Activated CD4-positive, alpha-beta T cell treated with anti-CD3 and anti-CD28 coated beads, Interleukin-10, Interleukin-2, amounts not matched to agents 100 ng/mL and 50 ng/mL, durations not matched to agents 16 hours and 8 hours (primary cell): ENCODE results near the gene EPM2A.
"Not testable (repeated sequence)": the region's sequence is repeated elsewhere in the genome, so short reads cannot be mapped to it uniquely, and the experiment has no call there.

Experiments used
- DNase-seq: peaks from one replicate; pipeline ENCODE4 v3.0.0-alpha.2; 2020

EPM2A gene

DNA sequence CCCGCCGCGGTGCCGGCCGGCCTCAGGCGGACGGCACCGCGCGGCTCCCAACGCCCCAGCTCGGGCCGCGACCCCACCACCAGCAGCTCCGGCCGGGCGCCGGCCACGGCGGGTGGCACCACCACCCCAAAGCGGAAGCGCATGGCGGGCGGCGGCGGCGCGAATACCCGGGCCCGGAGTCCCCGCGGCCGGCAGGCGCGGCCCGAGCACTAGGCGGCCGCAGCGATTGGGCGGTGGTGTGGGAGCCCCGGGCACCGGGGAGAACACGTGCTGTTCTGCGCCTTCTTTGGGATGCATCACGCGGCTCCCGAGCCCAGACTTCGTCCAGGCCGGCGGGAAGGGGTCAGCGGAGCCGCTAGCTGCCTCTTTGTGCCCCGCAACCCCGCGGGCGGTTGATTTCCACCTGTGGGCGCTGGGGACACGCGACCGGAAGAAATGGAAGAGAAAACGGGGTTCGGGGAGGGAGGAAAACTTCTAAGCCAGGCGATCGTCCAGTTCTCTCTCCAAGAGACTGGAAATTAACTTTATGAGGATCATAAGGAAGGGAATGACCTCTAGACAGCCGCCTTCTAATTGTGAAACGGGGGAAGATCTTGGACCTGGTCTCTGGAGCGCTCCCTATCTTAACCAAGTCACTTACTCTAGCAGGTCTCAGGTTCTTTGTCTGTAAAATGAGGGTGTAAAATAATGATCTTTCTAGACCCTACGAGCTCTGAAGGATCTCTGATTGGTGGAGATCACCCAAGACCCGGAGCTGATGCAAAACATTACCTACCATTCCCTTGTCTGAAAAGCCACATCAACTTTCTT is at the start of gene EPM2A:
Gene EPM2A, minus strand, starts transcription at position 165 of the 810 bp plus-strand sequence. Its CDS starts 22 bp downstream, at position 143.
- peak; percentile 78 for DNase-seq

GRCh38 chr6:145784683-145785082 is 49.4 kb upstream of the EPM2A start:
- no peak for DNase-seq

DNA sequence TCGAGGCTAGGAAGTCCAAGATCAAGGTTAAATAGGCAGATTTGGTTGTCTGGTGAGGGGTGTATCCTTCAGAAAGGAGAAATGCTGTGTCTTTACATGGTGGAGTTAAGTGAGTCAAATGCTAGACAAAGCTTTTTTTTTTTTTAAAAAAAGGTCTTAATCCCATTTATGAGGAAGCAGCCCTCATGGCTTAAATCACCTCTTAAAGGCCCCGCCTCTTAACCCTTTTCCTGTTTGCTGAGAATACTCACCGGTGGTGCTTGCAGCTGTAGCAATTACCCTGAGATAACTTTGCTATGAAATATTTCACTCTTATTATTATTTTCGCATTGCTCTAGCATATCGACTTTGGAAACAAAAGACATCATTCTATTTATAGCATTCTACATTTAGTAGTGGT is 48.5 kb upstream of the EPM2A start:
- DNase-seq: no peak

- no peak for DNase-seq
Measured at GRCh38 chr6:145772846-145773245, 37.5 kb upstream of the EPM2A start.

- no peak for DNase-seq
Measured at GRCh38 chr6:145765449-145765848, 30.1 kb upstream of the EPM2A start.

GRCh38 chr6:145763742-145764141 is 28.4 kb upstream of the EPM2A start:
- DNase-seq: no peak

GRCh38 chr6:145761584-145761983 is 26.3 kb upstream of the EPM2A start:
- no peak for DNase-seq

DNA sequence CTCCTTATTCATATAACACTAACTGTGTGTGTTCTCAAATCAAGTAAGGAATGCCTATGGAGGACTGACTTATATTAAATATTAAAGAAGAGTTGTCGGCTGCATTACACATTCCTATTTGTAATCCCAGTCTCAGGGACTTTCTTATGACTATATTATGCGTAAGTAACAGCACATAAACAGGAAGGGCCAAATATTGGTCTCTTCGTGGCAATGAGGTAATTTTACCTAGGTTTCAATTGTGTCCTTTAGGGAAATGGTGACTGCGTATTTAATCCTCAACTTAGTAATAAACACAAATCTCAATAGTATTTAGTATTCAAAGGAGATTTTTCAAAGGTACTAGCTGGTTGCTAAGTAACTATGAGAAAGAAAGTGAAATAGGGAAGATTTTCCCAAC is 22.8 kb upstream of the EPM2A start:
- no peak for DNase-seq

GRCh38 chr6:145756170-145756662 is 20.9 kb upstream of the EPM2A start:
- DNase-seq: no peak

DNA sequence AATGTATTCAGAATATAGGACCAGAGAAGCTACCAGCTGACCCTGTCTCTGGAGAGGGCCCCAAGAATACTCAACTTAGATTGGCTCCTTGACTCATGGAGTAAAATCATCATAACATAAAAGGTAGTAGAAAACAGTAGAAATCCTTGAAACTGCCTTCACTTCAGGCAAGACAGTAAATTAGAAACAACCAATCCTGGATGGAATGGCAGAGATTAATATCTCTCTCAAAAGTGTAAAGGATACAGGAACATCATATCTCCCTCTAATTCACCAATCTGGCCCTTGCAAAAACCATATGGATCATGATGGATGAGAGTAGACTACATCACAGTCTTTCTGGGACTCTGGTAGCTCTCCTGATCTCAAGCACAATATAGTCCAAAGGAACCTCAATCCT is 20.4 kb upstream of the EPM2A start:
- no peak for DNase-seq

DNA sequence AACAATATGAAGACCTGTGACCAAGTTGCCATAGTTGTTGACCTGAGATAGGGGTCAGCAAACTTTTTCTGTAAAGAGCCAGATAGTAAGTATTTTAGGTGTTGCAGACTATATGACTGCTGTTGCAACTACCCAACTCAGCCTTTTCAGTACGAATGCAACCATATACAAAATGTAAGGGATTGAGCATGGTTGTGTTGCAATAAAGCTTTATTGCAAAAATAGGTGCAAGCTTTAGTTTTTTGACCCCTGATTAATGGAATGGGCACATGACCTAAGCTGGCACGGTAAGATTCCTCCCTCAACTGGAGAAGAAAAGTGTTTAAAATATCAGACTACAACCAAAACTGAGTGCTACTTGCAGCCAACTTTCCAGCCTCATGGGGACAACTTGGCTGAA is 17.3 kb upstream of the EPM2A start:
- no peak for DNase-seq

DNA sequence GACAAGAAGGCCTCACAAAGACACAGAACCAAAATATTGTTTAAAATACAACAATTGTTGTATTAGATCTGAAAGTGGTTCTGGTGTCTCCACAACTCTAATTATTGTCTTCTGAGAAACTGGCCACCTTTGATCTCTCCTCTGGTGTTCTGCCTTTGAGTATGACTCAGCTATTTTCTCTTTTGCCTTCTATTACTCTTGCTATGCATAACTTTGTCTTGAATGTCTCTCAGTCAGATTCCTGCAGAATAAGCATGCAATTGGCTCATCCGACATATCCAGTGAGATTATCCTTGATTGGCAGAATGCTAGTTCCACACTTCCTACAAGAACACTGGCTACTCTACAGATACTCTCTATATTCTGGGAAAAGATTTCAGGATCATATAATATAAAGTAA is 14.3 kb upstream of the EPM2A start:
- peak; percentile 23 for DNase-seq

- DNase-seq: no peak
Measured at GRCh38 chr6:145745861-145746260, 10.5 kb upstream of the EPM2A start.

- no peak for DNase-seq
Measured at GRCh38 chr6:145744619-145745018, 9.3 kb upstream of the EPM2A start.

DNA sequence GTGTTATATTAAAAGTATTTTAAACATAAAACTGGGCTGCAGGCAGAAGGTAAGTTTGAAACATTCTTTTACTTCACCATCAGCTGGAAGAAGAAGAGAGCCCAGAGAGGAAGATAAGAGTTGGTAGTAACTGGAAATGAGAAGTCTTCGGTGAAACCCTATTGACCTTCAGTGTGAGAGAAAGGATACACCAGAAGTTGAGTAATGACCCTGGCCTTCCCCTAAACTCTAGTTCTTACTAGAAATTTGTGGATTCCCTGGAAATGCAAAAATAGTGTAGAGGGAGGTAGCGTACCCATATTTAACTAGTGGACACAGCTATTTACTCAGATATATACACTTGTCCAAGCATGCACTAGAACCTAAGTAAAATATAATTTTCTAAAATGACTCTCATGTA is 8.0 kb upstream of the EPM2A start:
- DNase-seq: no peak

- not testable (repeated sequence) for DNase-seq
Measured at GRCh38 chr6:145742472-145742871, 7.2 kb upstream of the EPM2A start.

DNA sequence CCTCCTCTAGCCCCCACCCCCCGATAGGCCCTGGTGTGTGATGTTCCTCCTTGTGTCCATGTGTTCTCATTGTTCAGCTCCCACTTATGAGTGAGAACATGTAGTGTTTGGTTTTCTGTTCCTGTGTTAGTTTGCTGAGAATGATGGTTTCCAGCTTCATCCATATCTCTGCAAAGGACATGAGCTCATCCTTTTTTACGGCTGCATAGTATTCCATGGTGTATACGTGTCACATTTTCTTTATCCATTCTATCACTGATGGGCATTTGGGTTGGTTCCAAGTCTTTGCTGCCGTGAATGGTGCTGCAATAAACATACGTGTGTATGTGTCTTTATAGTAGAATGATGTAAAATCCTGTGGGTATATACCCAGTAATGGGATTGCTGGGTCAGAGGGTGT is 4.4 kb upstream of the EPM2A start:
- DNase-seq: not testable (repeated sequence)

DNA sequence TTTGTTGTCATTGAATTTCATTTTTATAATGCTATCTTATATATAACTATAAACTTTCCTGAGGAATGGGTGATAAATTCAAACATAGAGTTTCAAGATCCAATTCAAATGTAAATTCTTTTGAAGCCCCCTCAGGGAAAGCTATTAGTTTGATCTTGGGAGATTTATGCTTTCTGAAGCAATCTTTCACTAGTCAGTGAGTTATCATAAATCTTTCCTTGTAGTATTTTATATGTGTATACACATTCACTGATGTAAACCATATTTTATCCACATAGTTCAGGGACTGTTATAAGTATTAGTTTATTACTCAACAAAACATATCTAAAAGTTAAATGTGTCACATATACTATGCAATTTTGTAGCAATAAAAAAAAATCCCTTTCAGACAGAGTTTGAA is 2.9 kb upstream of the EPM2A start:
- no peak for DNase-seq

GRCh38 chr6:145736661-145737144 is 1.4 kb upstream of the EPM2A start:
- DNase-seq: no peak

DNA sequence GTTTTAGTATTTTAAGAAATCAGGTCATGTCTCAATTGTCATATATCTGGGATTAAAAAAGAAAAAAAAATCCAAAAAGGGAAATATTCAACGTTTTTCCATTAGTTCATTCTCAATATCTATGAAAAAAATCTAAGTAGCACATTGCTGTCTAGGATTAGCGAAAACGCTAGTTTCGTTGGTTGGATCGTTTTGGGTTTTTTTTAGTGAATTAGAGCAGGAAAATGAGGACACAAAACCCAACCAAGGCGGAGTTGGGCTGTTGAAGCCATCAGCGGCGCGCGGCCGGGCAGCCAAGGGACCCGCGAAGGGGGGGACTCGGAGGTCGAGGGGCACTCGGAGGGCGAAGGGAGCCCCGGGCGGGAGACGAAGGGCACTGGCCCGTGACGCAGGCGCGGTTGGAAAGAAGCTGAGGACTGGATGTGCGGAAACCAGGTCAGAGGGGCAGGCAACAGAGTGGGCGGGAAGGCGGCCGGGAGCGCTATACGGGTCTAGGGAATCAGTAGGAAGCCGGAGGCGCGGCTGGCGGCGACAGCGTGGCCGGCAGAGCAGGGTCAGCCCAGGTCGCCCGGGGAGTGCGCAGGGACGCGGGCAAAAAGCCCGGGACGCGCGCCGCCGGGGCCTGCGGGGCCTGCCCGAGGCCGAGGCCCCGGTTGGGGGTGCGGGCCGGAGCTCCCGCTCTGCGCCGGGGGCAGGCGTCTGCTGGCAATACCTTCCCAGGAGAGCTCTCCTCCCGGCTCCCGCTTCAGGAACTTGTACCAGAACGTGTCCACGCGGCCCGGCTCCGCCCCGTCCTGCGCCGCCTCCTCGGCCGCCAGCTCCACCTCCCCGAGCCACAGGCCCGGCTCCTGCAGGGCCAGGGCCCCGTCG is 599 bp downstream of the EPM2A start:
- peak; percentile 84 for DNase-seq

DNA sequence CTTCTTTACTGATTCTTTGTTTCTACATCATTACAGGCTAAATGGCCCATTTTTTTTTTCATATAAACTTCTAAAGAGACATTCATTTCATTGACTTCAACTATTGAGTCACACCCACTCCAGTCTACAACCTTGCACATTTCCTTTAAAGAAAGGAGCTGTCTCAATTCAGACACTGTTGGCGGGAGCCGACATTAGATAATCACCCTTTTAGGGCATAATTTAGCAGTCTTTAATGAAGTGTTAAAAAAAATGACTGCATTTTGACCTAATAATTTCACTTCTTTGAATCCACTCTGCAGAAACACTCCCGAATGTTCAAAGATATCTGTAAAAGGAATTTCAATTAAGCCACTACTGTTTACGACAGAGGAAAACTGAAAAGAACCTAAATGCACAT is 1.5 kb downstream of the EPM2A start:
- peak; percentile 18 for DNase-seq

DNA sequence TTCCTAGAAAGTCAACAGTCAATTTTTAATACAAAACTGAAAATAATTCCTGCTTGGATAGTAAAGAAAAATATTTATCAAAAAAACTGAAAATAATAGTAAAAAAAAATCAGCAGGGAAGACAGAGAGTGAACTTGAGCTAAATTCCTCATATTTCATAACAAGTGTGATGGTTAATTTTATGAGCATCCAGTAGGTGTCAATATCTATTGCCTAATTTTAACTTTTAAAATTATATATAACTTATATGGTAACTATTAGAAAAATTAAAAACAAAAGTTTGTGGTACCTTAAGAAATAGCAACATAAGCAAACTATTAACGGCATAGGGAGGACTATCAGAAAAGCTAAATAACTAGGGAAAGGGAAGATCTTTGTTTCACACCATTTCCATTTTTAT is 2.1 kb downstream of the EPM2A start:
- DNase-seq: no peak

DNA sequence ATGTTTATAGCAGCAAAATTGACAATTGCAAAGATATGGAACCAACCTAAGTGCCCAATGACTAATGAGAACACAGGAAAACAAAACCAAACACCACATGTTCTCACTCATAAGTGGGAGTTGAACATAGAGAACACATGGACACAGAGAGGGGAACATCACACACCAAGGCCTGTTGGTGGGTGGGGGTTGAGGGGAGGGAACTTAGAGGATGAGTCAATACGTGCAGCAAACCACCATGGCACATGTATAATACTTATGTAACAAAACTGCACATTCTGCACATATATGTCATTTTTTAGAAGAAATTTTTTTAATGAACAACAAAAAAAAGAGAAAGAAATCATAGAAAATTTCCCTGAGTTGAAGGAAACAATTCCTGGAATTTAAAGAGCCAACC is 3.9 kb downstream of the EPM2A start:
- DNase-seq: peak; percentile 7

GRCh38 chr6:145729887-145730286 is 5.4 kb downstream of the EPM2A start:
- no peak for DNase-seq
